HepG2 (cell line): Measurements from ENCODE around the gene HACD1. TPM values are rescaled to one million over a fixed set of nuclear protein-coding genes. Genes with fewer than 3 reads are reported as not detected.

Experiments
- ATM ChIP-seq: fragments of 450-650 bp; IDR thresholded peaks from 2 replicates; pipeline ENCODE4 v1.7.1; 2017; ENCODE audit warnings: mild to moderate bottlenecking, borderline replicate concordance
- GLMP ChIP-seq: sonication (generic); formaldehyde crosslinking; IDR thresholded peaks from 2 replicates; pipeline ENCODE4 v1.9.0; 2021; ENCODE audit warnings: missing genetic modification reagents, mild to moderate bottlenecking, borderline replicate concordance
- JUN ChIP-seq: sonication (generic); formaldehyde crosslinking; IDR thresholded peaks from 2 replicates; pipeline ENCODE4 v1.4.0; 2020; ENCODE audit warnings: mild to moderate bottlenecking, missing genetic modification reagents
- KDM2A ChIP-seq: sonication (generic); formaldehyde crosslinking; IDR thresholded peaks from 2 replicates; pipeline ENCODE4 v1.4.0; 2020; ENCODE audit warnings: low read depth, missing genetic modification reagents, borderline replicate concordance
- KLF16 ChIP-seq, 2 experiments: sonication (generic) in 1 of 2; formaldehyde crosslinking in 1 of 2; IDR thresholded peaks; 2 replicates each; pipeline versions ENCODE4 v1.6.1 to v1.8.0; 2016 to 2023; ENCODE audit warnings: missing genetic modification reagents in 2 of 2, missing compliant biosample characterization in 1 of 2
- NFYB ChIP-seq: sonication (generic); formaldehyde crosslinking; IDR thresholded peaks from 2 replicates; pipeline ENCODE4 v1.4.0; 2020; ENCODE audit warnings: missing genetic modification reagents
- PAF1 ChIP-seq: IDR thresholded peaks from 2 replicates; pipeline ENCODE4 v1.6.1; 2016; ENCODE audit warnings: missing genetic modification reagents, missing compliant biosample characterization
- PPARG ChIP-seq: conservative IDR thresholded peaks from 2 replicates; pipeline ENCODE4 v1.6.1; 2016; ENCODE audit warnings: missing biosample characterization, missing genetic modification reagents
- PRMT3 ChIP-seq: sonication (generic); formaldehyde crosslinking; IDR thresholded peaks from 2 replicates; pipeline ENCODE4 v1.8.1; 2022; ENCODE audit warnings: low read depth, mild to moderate bottlenecking, moderate library complexity, missing genetic modification reagents, borderline replicate concordance
- SNAPC4 ChIP-seq: sonication (generic); formaldehyde crosslinking; IDR thresholded peaks from 2 replicates; pipeline ENCODE4 v1.4.0; 2020; ENCODE audit warnings: mild to moderate bottlenecking, missing genetic modification reagents
- SRSF9 ChIP-seq: fragments of 200-400 bp; formaldehyde crosslinking; IDR thresholded peaks from 2 replicates; pipeline ENCODE4 v1.6.1; 2018; ENCODE audit warnings: borderline replicate concordance, mild to moderate bottlenecking, low read depth, low read length; ENCODE audit not compliant: insufficient read depth, poor library complexity, severe bottlenecking
- SRY ChIP-seq: sonication (generic); formaldehyde crosslinking; IDR thresholded peaks from 2 replicates; pipeline ENCODE4 v1.8.0; 2022; ENCODE audit warnings: mild to moderate bottlenecking, missing genetic modification reagents
- STAT6 ChIP-seq: sonication (generic); formaldehyde crosslinking; IDR thresholded peaks from 2 replicates; pipeline ENCODE4 v1.4.0; 2020; ENCODE audit warnings: missing genetic modification reagents, mild to moderate bottlenecking, borderline replicate concordance
- TEAD2 ChIP-seq: sonication (generic); formaldehyde crosslinking; IDR thresholded peaks from 2 replicates; pipeline ENCODE4 v1.9.0; 2021; ENCODE audit warnings: missing genetic modification reagents
- ZFP62 ChIP-seq: sonication (generic); formaldehyde crosslinking; IDR thresholded peaks from 2 replicates; pipeline ENCODE4 v1.4.0; 2020; ENCODE audit warnings: missing genetic modification reagents
- ZNF431 ChIP-seq: sonication (generic); formaldehyde crosslinking; IDR thresholded peaks from 2 replicates; pipeline ENCODE4 v1.9.0; 2022; ENCODE audit warnings: missing genetic modification reagents, low read depth, mild to moderate bottlenecking, borderline replicate concordance
- ZNF543 ChIP-seq: sonication (generic); formaldehyde crosslinking; IDR thresholded peaks from 2 replicates; pipeline ENCODE4 v1.4.0; 2020; ENCODE audit warnings: mild to moderate bottlenecking, missing genetic modification reagents
- ZNF850 ChIP-seq: sonication (generic); formaldehyde crosslinking; conservative IDR thresholded peaks from 2 replicates; pipeline ENCODE4 v1.9.0; 2021; ENCODE audit warnings: mild to moderate bottlenecking, missing genetic modification reagents
- ZSCAN5A ChIP-seq: sonication (generic); formaldehyde crosslinking; IDR thresholded peaks from 2 replicates; pipeline ENCODE4 v1.8.0; 2022; ENCODE audit warnings: mild to moderate bottlenecking, missing genetic modification reagents, borderline replicate concordance
- polyA plus RNA-seq, 8 experiments: library from polyadenylated mRNA; depleted of rRNA in 3 of 8; stranded (reverse) in 7 of 8; unstranded in 1 of 8; fragments of >200 nt; fragmentation: Illumina TruSeq in 4 of 8; extraction: Trizol in 4 of 8; gene quantifications; 2 replicates each; pipeline versions ENCODE4 v1.2.1 to v1.2.3, GENCODE V29; 2011 to 2016; ENCODE audit warnings: low read depth in 4 of 8, missing spikeins in 1 of 8, mixed read lengths in 1 of 8; ENCODE audit not compliant: insufficient read depth in 1 of 8
- total RNA-seq, 5 experiments: library from RNA; depleted of rRNA; stranded (reverse); fragments of >200 nt; fragmentation: Illumina TruSeq; extraction: Trizol; gene quantifications; 2 replicates each; pipeline ENCODE4 v1.2.3, GENCODE V29; 2016; ENCODE audit warnings: low read depth in 1 of 5

The HACD1 gene
- total and polyA plus RNA-seq, 2 of the 13 experiments (the other 11 are each of a cell fraction or from before 2014, with no cell fraction given), result 43.4 to 47.6 TPM

- TF ChIP-seq SRSF9 (no peak), ZFP62 (CRISPR knock-in tag) (no peak), ZNF543 (no peak), ZNF850 (CRISPR knock-in tag) (no peak), ATM (no peak), ZNF431 (CRISPR knock-in tag) (no peak), SNAPC4 (no peak), KLF16 (CRISPR knock-in tag; IDR thresholded peaks at IDR 0.05) (0 out of 4 replicates have a peak, but pooled peaks of 1 of the 2 experiments have one; percentile 34), SRY (CRISPR knock-in tag) (no peak), PAF1 (CRISPR knock-in tag) (no peak), ZSCAN5A (CRISPR knock-in tag) (no peak), PRMT3 (CRISPR knock-in tag) (no peak), STAT6 (CRISPR knock-in tag) (peak; percentile 17; the same call in 1 of the 2 replicates), PPARG (CRISPR knock-in tag) (no peak), GLMP (CRISPR knock-in tag) (no peak), TEAD2 (CRISPR knock-in tag) (no peak), NFYB (CRISPR knock-in tag) (no peak), KDM2A (CRISPR knock-in tag) (no peak; the same call in 1 of the 2 replicates), JUN (no peak)
These were observed 26.7 kb upstream of the HACD1 start, which contains the start of gene STAM (continued) for GRCh38 chr10:17643755-17644484.
